Activated CD4-positive, alpha-beta T cell treated with anti-CD3 and anti-CD28 coated beads for 48 hours (primary cell): ENCODE results near the gene ZNF397.

Source experiments
- DNase-seq: peaks from one replicate; pipeline ENCODE4 v3.0.0-alpha.2; 2020

ZNF397 gene

GRCh38 chr18:35246831-35247230 is 6.0 kb downstream of the ZNF397 start:
- DNase-seq: no peak

GRCh38 chr18:35247412-35248249 is 6.8 kb downstream of the ZNF397 start:
- DNase-seq: no peak

- no peak for DNase-seq
These were observed 7.6 kb downstream of the ZNF397 start for GRCh38 chr18:35248429-35248828.

- DNase-seq: no peak
These were observed 11.6 kb downstream of the ZNF397 start for GRCh38 chr18:35252466-35252865.

GRCh38 chr18:35253655-35254287 is 12.9 kb downstream of the ZNF397 start:
- DNase-seq: no peak

- DNase-seq: no peak
These were observed 16.1 kb downstream of the ZNF397 start for GRCh38 chr18:35256947-35257346.

GRCh38 chr18:35264409-35264808 is 23.6 kb downstream of the ZNF397 start:
- DNase-seq: no peak

GRCh38 chr18:35267161-35267651 is 26.4 kb downstream of the ZNF397 start:
- DNase-seq: peak; percentile 70

- DNase-seq: peak; percentile 11
These were observed 27.0 kb downstream of the ZNF397 start for GRCh38 chr18:35267809-35268208.

GRCh38 chr18:35268821-35269220 is 28.0 kb downstream of the ZNF397 start:
- DNase-seq: no peak

GRCh38 chr18:35271656-35272055 is 30.8 kb downstream of the ZNF397 start:
- no peak for DNase-seq

GRCh38 chr18:35276267-35276666 is 35.4 kb downstream of the ZNF397 start:
- no peak for DNase-seq

GRCh38 chr18:35277633-35278032 is 36.8 kb downstream of the ZNF397 start:
- DNase-seq: no peak

GRCh38 chr18:35278085-35278484 is 37.3 kb downstream of the ZNF397 start:
- DNase-seq: no peak

- no peak for DNase-seq
These were observed 38.1 kb downstream of the ZNF397 start for GRCh38 chr18:35278969-35279368.

- no peak for DNase-seq
These were observed 41.5 kb downstream of the ZNF397 start for GRCh38 chr18:35282353-35282752.

- no peak for DNase-seq
These were observed 43.3 kb downstream of the ZNF397 start for GRCh38 chr18:35283923-35284794.

- no peak for DNase-seq
These were observed 44.0 kb downstream of the ZNF397 start for GRCh38 chr18:35284841-35285240.

GRCh38 chr18:35289293-35289692 is 48.5 kb downstream of the ZNF397 start:
- DNase-seq: no peak

- DNase-seq: peak; percentile 42
These were observed 48.9 kb downstream of the ZNF397 start for GRCh38 chr18:35289727-35290093.

- peak; percentile 96 for DNase-seq
These were observed 49.4 kb downstream of the ZNF397 start, which contains the start of gene ZSCAN30 for GRCh38 chr18:35290094-35290735. Gene ZSCAN30 (minus strand): TSS chr18:35290229. CDS start chr18:35264352, 25,877 bp downstream.

GRCh38 chr18:35291166-35291565 is 50.3 kb downstream of the ZNF397 start:
- no peak for DNase-seq

GRCh38 chr18:35296060-35296459 is 55.2 kb downstream of the ZNF397 start:
- no peak for DNase-seq
